SH-SY5Y (cell line): ENCODE measurements around the gene TOB1.

ENCODE experiments used
- GATA2 ChIP-seq: IDR thresholded peaks from 2 replicates; pipeline ENCODE4 v1.6.1; 2011; ENCODE audit warnings: mild to moderate bottlenecking, low read depth, low read length
- GATA3 ChIP-seq: IDR thresholded peaks from 2 replicates; pipeline ENCODE4 v1.6.1; 2011; ENCODE audit warnings: low read depth, mild to moderate bottlenecking, low read length, moderate library complexity

- no peak for TF ChIP-seq GATA3
- no peak for TF ChIP-seq GATA2
Observed at GRCh38 chr17:50911450-50911849, 45.3 kb upstream of the TOB1 start.
